Stimulated activated CD4-positive, alpha-beta T cell treated with anti-CD3 and anti-CD28 coated beads, Interleukin-12 subunit alpha, Interleukin-12 subunit beta, amount 100 ng/mL, for 24 hours (primary cell): Measurements from ENCODE around the gene PRR19.

ENCODE experiments used
- DNase-seq, 2 experiments: peaks; one replicate each; pipeline ENCODE4 v3.0.0-alpha.2; 2020; ENCODE audit warnings: low read depth in 2 of 2

The PRR19 gene

GRCh38 chr19:42349378-42350107, 47.6 kb downstream of the PRR19 start:
- no peak for DNase-seq

- DNase-seq = no peak
Observed at GRCh38 chr19:42350417-42350816, 48.5 kb downstream of the PRR19 start.

- no peak for DNase-seq
Observed at GRCh38 chr19:42351079-42351735, 49.3 kb downstream of the PRR19 start.

GRCh38 chr19:42352301-42353259, 50.6 kb downstream of the PRR19 start:
- DNase-seq = no peak

GRCh38 chr19:42353341-42354015, 51.5 kb downstream of the PRR19 start:
- no peak for DNase-seq

GRCh38 chr19:42355896-42356295, 54.0 kb downstream of the PRR19 start:
- no peak for DNase-seq

- DNase-seq = no peak
Observed at GRCh38 chr19:42356686-42357085, 54.8 kb downstream of the PRR19 start.

- DNase-seq = no peak
Observed at GRCh38 chr19:42357290-42357689, 55.4 kb downstream of the PRR19 start.
